HG03108 (cell line): ENCODE data around the gene SERPINF2.
"Not testable (repeated sequence)": the region's sequence is repeated elsewhere in the genome, so short reads cannot be mapped to it uniquely, and the experiment has no call there.

Experiments used
- ATAC-seq: cut with Tn5 transposase; IDR thresholded peaks from one replicate; pipeline ENCODE4 v1.9.1; 2021; ENCODE audit warnings: moderate library complexity; ENCODE audit not compliant: unreplicated experiment

The SERPINF2 gene

GRCh38 chr17:1716076-1716911 lies 26.4 kb upstream of the SERPINF2 start:
- peak; percentile 76 for ATAC-seq

GRCh38 chr17:1716912-1717695 lies 25.6 kb upstream of the SERPINF2 start:
- peak; percentile 35 for ATAC-seq

GRCh38 chr17:1718362-1719165 lies 24.1 kb upstream of the SERPINF2 start:
- ATAC-seq, result no peak

- no peak for ATAC-seq
These were observed 21.8 kb upstream of the SERPINF2 start for GRCh38 chr17:1720856-1721386.

GRCh38 chr17:1722022-1722421 lies 20.6 kb upstream of the SERPINF2 start:
- not testable (repeated sequence) for ATAC-seq

GRCh38 chr17:1724351-1724868 lies 18.3 kb upstream of the SERPINF2 start, which contains the start of gene WDR81:
Gene WDR81 (plus strand): TSS chr17:1724704. CDS start chr17:1724960, 256 bp downstream.
- ATAC-seq, result peak; percentile 51

- ATAC-seq, result peak; percentile 19
These were observed 17.6 kb upstream of the SERPINF2 start for GRCh38 chr17:1724869-1725641.

- ATAC-seq, result no peak
These were observed 16.8 kb upstream of the SERPINF2 start for GRCh38 chr17:1725642-1726511.

- no peak for ATAC-seq
These were observed 15.9 kb upstream of the SERPINF2 start for GRCh38 chr17:1726626-1727257.

- no peak for ATAC-seq
These were observed 15.3 kb upstream of the SERPINF2 start for GRCh38 chr17:1727258-1727789.

- no peak for ATAC-seq
These were observed 14.6 kb upstream of the SERPINF2 start for GRCh38 chr17:1727876-1728630.

- ATAC-seq, result no peak
These were observed 12.7 kb upstream of the SERPINF2 start for GRCh38 chr17:1729966-1730325.

- ATAC-seq, result no peak
These were observed 12.1 kb upstream of the SERPINF2 start for GRCh38 chr17:1730326-1731193.

- no peak for ATAC-seq
These were observed 11.5 kb upstream of the SERPINF2 start for GRCh38 chr17:1731194-1731506.

GRCh38 chr17:1732241-1732832 lies 10.3 kb upstream of the SERPINF2 start:
- no peak for ATAC-seq

- no peak for ATAC-seq
These were observed 9.8 kb upstream of the SERPINF2 start for GRCh38 chr17:1732833-1733321.
